Left colon (tissue), 2 donors: Measurements from ENCODE around the gene SH3GL3. TPM values are rescaled to one million over a fixed set of nuclear protein-coding genes. Genes with fewer than 3 reads are reported as not detected.

Experiments used
- ATAC-seq: fragments of 200-7000 bp; cut with Tn5 transposase; one replicate; pipeline ENCODE4 v1.9.1; 2020; ENCODE audit warnings: mild to moderate bottlenecking, moderate library complexity
- DNase-seq, 2 donors: peaks; one replicate each; pipeline ENCODE4 v3.0.0-alpha.2; 2020
- intact Hi-C, 2 donors: fragments of 100-400 bp; cut with DNase I in 1 of 2; cut with micrococcal nuclease in 1 of 2; formaldehyde crosslinking; loops; one replicate each; pipeline versions ENCODE4 v1.11.2 to v1.14.0; 2022; cut with DNase I, micrococcal nuclease
- total RNA-seq, 2 donors: library from RNA; stranded (reverse); fragmentation: NEBNext Ultra II Directional; extraction: Animal tissue kit (Norgen Biotek cat#: 25700); gene quantifications; one replicate each; pipeline ENCODE4 v1.2.1, GENCODE V29; 2021
- donor health status: DM: no; HTN: no; CAD: no.
- donor health status: DM: yes; HTN: yes; CAD: no.

SH3GL3 gene
- total RNA-seq, 2 donors from 2014 or later: 0.14 TPM; not detected in 1

GRCh38 chr15:83587091-83587490 lies 139.9 kb downstream of the SH3GL3 start:
- intact Hi-C loops: no loop called here
- ATAC-seq (no peak), DNase-seq (no peak)

- DNase-seq: no peak
- no peak for ATAC-seq
- intact Hi-C loops: no loop called here
These were observed 141.3 kb downstream of the SH3GL3 start for GRCh38 chr15:83588441-83588840.

GRCh38 chr15:83592370-83593040 lies 145.4 kb downstream of the SH3GL3 start:
- intact Hi-C loops: no loop called here
- ATAC-seq (no peak), DNase-seq (no peak)

- DNase-seq: no peak
- no peak for ATAC-seq
- intact Hi-C loops: no loop called here
These were observed 148.1 kb downstream of the SH3GL3 start for GRCh38 chr15:83595191-83595590.

- intact Hi-C loops: no loop called here
- no peak for ATAC-seq
- no peak for DNase-seq
These were observed 150.9 kb downstream of the SH3GL3 start for GRCh38 chr15:83598031-83598430.

- ATAC-seq: no peak
- intact Hi-C loops: no loop called here
These were observed 154.9 kb downstream of the SH3GL3 start for GRCh38 chr15:83602021-83602420.

GRCh38 chr15:83604549-83604948 lies 157.4 kb downstream of the SH3GL3 start:
- ATAC-seq (no peak), DNase-seq (no peak)
- intact Hi-C loops: no loop called here

More at GRCh38 chr15:83602021-83602420, 154.9 kb downstream of the SH3GL3 start:
- no peak for DNase-seq

- intact Hi-C loops: no loop called here
- ATAC-seq: no peak
- DNase-seq: no peak
These were observed 158.2 kb downstream of the SH3GL3 start for GRCh38 chr15:83605111-83605945.

GRCh38 chr15:83610132-83610531 lies 163.0 kb downstream of the SH3GL3 start:
- DNase-seq (no peak), ATAC-seq (no peak)
- intact Hi-C loops: no loop called here

- ATAC-seq: no peak
- no peak for DNase-seq
- intact Hi-C loops: no loop called here
These were observed 164.0 kb downstream of the SH3GL3 start for GRCh38 chr15:83610901-83611685.

- DNase-seq: no peak
- no peak for ATAC-seq
- intact Hi-C loops: no loop called here
These were observed 165.1 kb downstream of the SH3GL3 start for GRCh38 chr15:83612226-83612625.

GRCh38 chr15:83612898-83613635 lies 165.9 kb downstream of the SH3GL3 start:
- intact Hi-C loops: no loop called here
- ATAC-seq (no peak), DNase-seq (no peak)

- intact Hi-C loops: no loop called here
- DNase-seq (no peak), ATAC-seq (no peak)
These were observed 166.6 kb downstream of the SH3GL3 start for GRCh38 chr15:83613714-83614113.

GRCh38 chr15:83616840-83617239 lies 169.7 kb downstream of the SH3GL3 start:
- DNase-seq: no peak
- intact Hi-C loops: no loop called here
- ATAC-seq: no peak

- ATAC-seq (no peak), DNase-seq (no peak)
- intact Hi-C loops: no loop called here
These were observed 179.1 kb downstream of the SH3GL3 start for GRCh38 chr15:83626171-83626802.

- intact Hi-C loops: no loop called here
- DNase-seq (no peak), ATAC-seq (no peak)
These were observed 184.4 kb downstream of the SH3GL3 start for GRCh38 chr15:83631534-83631933.

- intact Hi-C loops: no loop called here
- ATAC-seq (no peak), DNase-seq (no peak)
These were observed 196.1 kb downstream of the SH3GL3 start for GRCh38 chr15:83643201-83643600.

- intact Hi-C loops: no loop called here
- ATAC-seq: no peak
- DNase-seq: no peak
These were observed 197.3 kb downstream of the SH3GL3 start for GRCh38 chr15:83644439-83644838.

- intact Hi-C loops: no loop called here
- ATAC-seq (no peak), DNase-seq (no peak)
These were observed 203.7 kb downstream of the SH3GL3 start for GRCh38 chr15:83650831-83651230.
